Progenitor cell of endocrine pancreas (in vitro differentiated cells): ENCODE results near the gene CBL. TPM values are rescaled to one million over a fixed set of nuclear protein-coding genes. Genes with fewer than 3 reads are reported as not detected.
A peak's percentile ranks its signal among the peaks of the same experiment; 100 is the strongest.

ENCODE experiments used
- DNase-seq: peaks from one replicate; pipeline ENCODE4 v3.0.0; 2021; ENCODE audit warnings: low spot score; ENCODE audit not compliant: unreplicated experiment
- H3K27ac Mint-ChIP-seq: 2 replicates; pipeline ENCODE4 v1.8.0; 2021; ENCODE audit warnings: mild to moderate bottlenecking, moderate library complexity, mixed read lengths
- H3K27me3 Mint-ChIP-seq: 2 replicates; pipeline ENCODE4 v1.8.0; 2021; ENCODE audit warnings: mixed read lengths
- H3K36me3 Mint-ChIP-seq: 2 replicates; pipeline ENCODE4 v1.8.0; 2022; ENCODE audit warnings: mixed read lengths; ENCODE audit not compliant: insufficient read depth
- H3K4me1 Mint-ChIP-seq: 2 replicates; pipeline ENCODE4 v1.8.0; 2021; ENCODE audit warnings: low read depth, mixed read lengths
- H3K4me3 Mint-ChIP-seq: 2 replicates; pipeline ENCODE4 v1.8.0; 2021; ENCODE audit warnings: low read depth, mild to moderate bottlenecking, moderate library complexity, mixed read lengths
- H3K9me3 Mint-ChIP-seq: 2 replicates; pipeline ENCODE4 v1.8.0; 2021; ENCODE audit warnings: low read depth, mixed read lengths
- CTCF ChIP-seq: fragments of 200-600 bp; sonication (generic); IDR thresholded peaks from one replicate; pipeline ENCODE4 v1.5.0; 2021; ENCODE audit warnings: antibody characterized with exemption, mild to moderate bottlenecking; ENCODE audit not compliant: unreplicated experiment
- total RNA-seq: library from RNA; stranded (reverse); gene quantifications from 2 replicates; pipeline ENCODE4 v1.2.1, GENCODE V29; 2021

The CBL gene
- total RNA-seq, 1 donor from 2014 or later = 26.4 TPM

GRCh38 chr11:119248750-119249670 is 42.9 kb downstream of the CBL start:
- peaks cover 8% of the 10 kb centered on the region for H3K36me3 Mint-ChIP-seq
- TF ChIP-seq CTCF = no peak
- H3K4me3 Mint-ChIP-seq = no peak overlapping the region
- no peak for DNase-seq
- H3K9me3 Mint-ChIP-seq = no peaks in the 10 kb centered on the region
- peaks cover 16% of the 10 kb centered on the region for H3K4me1 Mint-ChIP-seq
- H3K27me3 Mint-ChIP-seq = no peaks in the 10 kb centered on the region
- no peak overlapping the region for H3K27ac Mint-ChIP-seq

GRCh38 chr11:119249671-119250010 is 43.5 kb downstream of the CBL start:
- peaks cover 8% of the 10 kb centered on the region for H3K36me3 Mint-ChIP-seq
- DNase-seq = no peak
- H3K27me3 Mint-ChIP-seq = no peaks in the 10 kb centered on the region
- H3K9me3 Mint-ChIP-seq = no peaks in the 10 kb centered on the region
- H3K4me1 Mint-ChIP-seq = peaks cover 16% of the 10 kb centered on the region
- TF ChIP-seq CTCF = no peak
- no peak overlapping the region for H3K4me3 Mint-ChIP-seq
- H3K27ac Mint-ChIP-seq = peak overlapping the region; percentile 30

GRCh38 chr11:119251114-119251513 is 45.0 kb downstream of the CBL start:
- Mint-ChIP-seq H3K27me3 (no peaks in the 10 kb centered on the region), H3K36me3 (peaks cover 11% of the 10 kb centered on the region), H3K4me3 (no peak overlapping the region), H3K9me3 (no peaks in the 10 kb centered on the region), H3K4me1 (peaks cover 16% of the 10 kb centered on the region), H3K27ac (peak overlapping the region; percentile 18)
- no peak for TF ChIP-seq CTCF
- DNase-seq = no peak

DNA sequence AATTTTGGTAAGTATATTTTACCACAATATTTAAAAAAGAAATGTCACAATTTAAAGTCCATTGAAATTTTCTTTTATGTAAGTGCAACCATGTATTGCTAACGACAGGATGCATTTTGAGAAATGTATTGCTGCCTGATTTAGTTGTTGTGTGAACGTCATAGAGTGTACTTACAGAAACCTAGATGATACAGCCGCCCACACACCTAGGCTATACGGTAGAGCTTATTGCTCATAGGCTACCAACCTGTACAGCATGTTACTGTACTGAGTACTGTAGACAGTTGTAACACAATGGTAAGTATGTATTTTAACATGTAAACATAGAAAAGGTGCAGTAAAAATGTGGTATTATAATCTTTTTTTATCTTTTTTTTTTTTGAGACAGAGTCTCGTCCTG is 48.1 kb downstream of the CBL start:
- Mint-ChIP-seq H3K27ac (no peak overlapping the region), H3K9me3 (no peaks in the 10 kb centered on the region), H3K4me3 (no peak overlapping the region), H3K27me3 (no peaks in the 10 kb centered on the region), H3K4me1 (peaks cover 18% of the 10 kb centered on the region), H3K36me3 (peaks cover 7% of the 10 kb centered on the region)
- DNase-seq = no peak
- TF ChIP-seq CTCF = no peak

GRCh38 chr11:119258180-119258579 is 52.0 kb downstream of the CBL start:
- DNase-seq = no peak
- Mint-ChIP-seq H3K4me1 (peaks cover 2% of the 10 kb centered on the region), H3K36me3 (peaks cover 5% of the 10 kb centered on the region), H3K27me3 (no peaks in the 10 kb centered on the region), H3K4me3 (no peak overlapping the region), H3K27ac (no peak overlapping the region), H3K9me3 (no peaks in the 10 kb centered on the region)
- TF ChIP-seq CTCF = no peak
